Measurements from ENCODE around the gene ISL2.

The ISL2 gene

GRCh38 chr15:76327191-76328105 is 9.1 kb upstream of the ISL2 start:
- no peak for FAIRE-seq
- DNase-seq (ENCODE audit: insufficient read length, low spot score), result no peak

GRCh38 chr15:76328106-76328696 is 8.4 kb upstream of the ISL2 start:
- FAIRE-seq (no peak), DNase-seq (ENCODE audit: insufficient read length, low spot score) (no peak)

- DNase-seq (ENCODE audit: insufficient read length, low spot score) (no peak), FAIRE-seq (no peak)
Observed at GRCh38 chr15:76328958-76329357, 7.6 kb upstream of the ISL2 start.

GRCh38 chr15:76330080-76330680 is 6.4 kb upstream of the ISL2 start:
- DNase-seq (ENCODE audit: insufficient read length, low spot score) (no peak), FAIRE-seq (no peak)

GRCh38 chr15:76332796-76333195 is 3.8 kb upstream of the ISL2 start:
- DNase-seq (ENCODE audit: insufficient read length, low spot score), result no peak

GRCh38 chr15:76333309-76333708 is 3.3 kb upstream of the ISL2 start:
- DNase-seq (ENCODE audit: insufficient read length, low spot score), result no peak
- no peak for FAIRE-seq

More at GRCh38 chr15:76332796-76333195, 3.8 kb upstream of the ISL2 start:
- no peak for FAIRE-seq

- FAIRE-seq (peak; percentile 31), DNase-seq (ENCODE audit: insufficient read length, low spot score) (no peak)
Observed at GRCh38 chr15:76333720-76334437, 2.7 kb upstream of the ISL2 start.

- FAIRE-seq (no peak), DNase-seq (ENCODE audit: insufficient read length, low spot score) (no peak)
Observed at GRCh38 chr15:76334438-76335306, 1.9 kb upstream of the ISL2 start.

GRCh38 chr15:76335307-76336253 is 993 bp upstream of the ISL2 start:
- DNase-seq (ENCODE audit: insufficient read length, low spot score), result no peak
- no peak for FAIRE-seq

- DNase-seq (ENCODE audit: insufficient read length, low spot score) (peak; percentile 68), FAIRE-seq (no peak)
Observed at GRCh38 chr15:76337059-76337695, 604 bp downstream of the ISL2 start.

GRCh38 chr15:76337696-76338485 is 1.3 kb downstream of the ISL2 start:
- FAIRE-seq, result no peak
- no peak for DNase-seq (ENCODE audit: insufficient read length, low spot score)

GRCh38 chr15:76338486-76339304 is 2.1 kb downstream of the ISL2 start:
- FAIRE-seq (peak; percentile 46), DNase-seq (ENCODE audit: insufficient read length, low spot score) (no peak)

- FAIRE-seq, result no peak
Observed at GRCh38 chr15:76339305-76340197, 3.0 kb downstream of the ISL2 start.

GRCh38 chr15:76340198-76340802 is 3.7 kb downstream of the ISL2 start:
- FAIRE-seq (no peak), DNase-seq (ENCODE audit: insufficient read length, low spot score) (no peak)

More at GRCh38 chr15:76339305-76340197, 3.0 kb downstream of the ISL2 start:
- no peak for DNase-seq (ENCODE audit: insufficient read length, low spot score)

GRCh38 chr15:76340803-76341365 is 4.3 kb downstream of the ISL2 start:
- FAIRE-seq (no peak), DNase-seq (ENCODE audit: insufficient read length, low spot score) (no peak)
